ENCODE data around the gene PNKP.
A peak's percentile ranks its signal among the peaks of the same experiment; 100 is the strongest.

PNKP gene

GRCh38 chr19:49874503-49875157, 7.3 kb upstream of the PNKP start:
- DNase-seq: no peak

- no peak for DNase-seq
Observed at GRCh38 chr19:49873834-49874233, 6.5 kb upstream of the PNKP start.

- no peak for DNase-seq
Observed at GRCh38 chr19:49873129-49873521, 5.7 kb upstream of the PNKP start.

GRCh38 chr19:49872245-49873128, 5.1 kb upstream of the PNKP start:
- no peak for DNase-seq

GRCh38 chr19:49871349-49871985, 4.1 kb upstream of the PNKP start:
- DNase-seq: no peak

- no peak for DNase-seq
Observed at GRCh38 chr19:49870309-49870901, 3.0 kb upstream of the PNKP start.

- peak; percentile 98 for DNase-seq
Observed at GRCh38 chr19:49869484-49870308, 2.3 kb upstream of the PNKP start.

- DNase-seq: no peak
Observed at GRCh38 chr19:49869009-49869483, 1.7 kb upstream of the PNKP start.

- no peak for DNase-seq
Observed at GRCh38 chr19:49864890-49865289, 2.5 kb downstream of the PNKP start.

- DNase-seq: no peak
Observed at GRCh38 chr19:49863935-49864320, 3.4 kb downstream of the PNKP start.

- DNase-seq: no peak
Observed at GRCh38 chr19:49863254-49863934, 4.0 kb downstream of the PNKP start.

- no peak for DNase-seq
Observed at GRCh38 chr19:49862391-49863253, 4.8 kb downstream of the PNKP start.

GRCh38 chr19:49861541-49862378, 5.6 kb downstream of the PNKP start:
- DNase-seq: no peak

GRCh38 chr19:49861107-49861506, 6.3 kb downstream of the PNKP start:
- DNase-seq: no peak

- DNase-seq: no peak
Observed at GRCh38 chr19:49860336-49861102, 6.9 kb downstream of the PNKP start.

- DNase-seq: no peak
Observed at GRCh38 chr19:49859682-49860335, 7.6 kb downstream of the PNKP start.

- DNase-seq: no peak
Observed at GRCh38 chr19:49858088-49858985, 9.0 kb downstream of the PNKP start.

- DNase-seq: no peak
Observed at GRCh38 chr19:49857838-49858087, 9.6 kb downstream of the PNKP start.
